HEK293T (cell line): ENCODE data around the gene C3orf52.
"Not testable (repeated sequence)": the region's sequence is repeated elsewhere in the genome, so short reads cannot be mapped to it uniquely, and the experiment has no call there.

Source experiments
- BHLHE40 ChIP-seq: fragments of 450-650 bp; IDR thresholded peaks from 2 replicates; pipeline ENCODE4 v1.6.1; 2016; ENCODE audit warnings: mild to moderate bottlenecking, moderate library complexity, borderline replicate concordance
- CTBP1 ChIP-seq: fragments of 450-650 bp; IDR thresholded peaks from 2 replicates; pipeline ENCODE4 v1.6.1; 2016; ENCODE audit warnings: borderline replicate concordance
- ELF4 ChIP-seq: fragments of 450-650 bp; IDR thresholded peaks from 2 replicates; pipeline ENCODE4 v1.6.1; 2017; ENCODE audit warnings: antibody characterized with exemption
- FOXA1 ChIP-seq: fragments of 450-650 bp; IDR thresholded peaks from 2 replicates; pipeline ENCODE4 v1.6.1; 2016; ENCODE audit warnings: mild to moderate bottlenecking
- FOXK2 ChIP-seq: fragments of 450-650 bp; IDR thresholded peaks from 2 replicates; pipeline ENCODE4 v1.6.1; 2016; ENCODE audit warnings: mild to moderate bottlenecking
- FOXM1 ChIP-seq: fragments of 450-650 bp; IDR thresholded peaks from 2 replicates; pipeline ENCODE4 v1.6.1; 2017; ENCODE audit warnings: mild to moderate bottlenecking, borderline replicate concordance
- HDGF ChIP-seq: fragments of 450-650 bp; IDR thresholded peaks from 2 replicates; pipeline ENCODE4 v1.6.1; 2017; ENCODE audit warnings: antibody characterized with exemption, borderline replicate concordance
- LEF1 ChIP-seq: fragments of 450-650 bp; IDR thresholded peaks from 2 replicates; pipeline ENCODE4 v1.6.1; 2017; ENCODE audit warnings: mild to moderate bottlenecking, borderline replicate concordance
- NFRKB ChIP-seq: fragments of 450-650 bp; IDR thresholded peaks from 2 replicates; pipeline ENCODE4 v1.6.1; 2016; ENCODE audit warnings: mild to moderate bottlenecking, moderate library complexity
- PKNOX1 ChIP-seq: fragments of 450-650 bp; IDR thresholded peaks from 2 replicates; pipeline ENCODE4 v1.6.1; 2016
- SP1 ChIP-seq: fragments of 450-650 bp; IDR thresholded peaks from 2 replicates; pipeline ENCODE4 v1.6.1; 2017
- SUZ12 ChIP-seq: fragments of 450-650 bp; IDR thresholded peaks from 2 replicates; pipeline ENCODE4 v1.6.1; 2016; ENCODE audit warnings: mild to moderate bottlenecking
- TARDBP ChIP-seq: fragments of 450-650 bp; IDR thresholded peaks from 2 replicates; pipeline ENCODE4 v1.6.1; 2016
- ZNF384 ChIP-seq: fragments of 450-650 bp; IDR thresholded peaks from 2 replicates; pipeline ENCODE4 v1.6.1; 2016

GRCh38 chr3:112037194-112037593 lies 49.0 kb upstream of the C3orf52 start:
- not testable (repeated sequence) for TF ChIP-seq CTBP1, FOXK2, BHLHE40, TARDBP, FOXA1, PKNOX1, LEF1, SP1, SUZ12, FOXM1, ELF4, NFRKB, HDGF, ZNF384
